HG02884 (cell line): ENCODE data around the gene WDR93.

Experiments
- ATAC-seq: cut with Tn5 transposase; IDR thresholded peaks from one replicate; pipeline ENCODE4 v1.9.1; 2021; ENCODE audit warnings: mild to moderate bottlenecking, moderate library complexity; ENCODE audit not compliant: unreplicated experiment

Gene WDR93

DNA sequence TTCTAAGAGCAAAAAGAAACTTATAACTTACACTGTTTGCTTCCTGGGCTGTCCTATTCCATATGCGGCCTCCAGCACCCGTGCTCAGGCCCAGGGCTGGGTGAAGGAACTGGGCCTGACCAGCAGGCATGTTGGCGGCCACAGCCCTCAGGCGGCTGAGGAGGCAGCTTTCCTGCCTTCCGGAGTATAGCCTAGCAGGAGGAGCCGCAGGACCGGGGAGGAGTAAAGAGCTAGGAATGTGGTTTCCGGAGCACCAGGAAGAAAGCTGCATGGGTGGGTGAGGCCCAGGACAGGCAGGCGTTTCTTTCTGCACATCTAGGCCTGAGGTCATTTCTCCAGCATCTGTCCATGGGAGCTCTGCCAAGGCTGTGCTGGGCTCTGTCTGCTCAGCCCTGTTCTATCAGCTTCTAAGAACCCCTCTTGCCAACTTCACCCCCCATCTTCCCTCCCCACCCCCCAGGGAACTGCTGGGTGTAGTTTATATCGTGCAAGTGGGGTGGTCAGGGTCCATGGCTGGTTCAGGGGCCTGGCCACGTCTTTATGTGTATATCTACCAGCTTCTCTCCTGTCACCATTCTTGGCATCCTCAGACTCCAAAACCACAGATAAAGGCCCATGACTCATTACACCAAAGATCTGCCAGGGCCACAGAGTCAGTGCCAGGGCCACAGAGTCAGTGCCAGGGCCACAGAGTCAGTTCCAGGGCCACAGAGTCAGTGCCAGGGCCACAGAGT lies 27.6 kb upstream of the WDR93 start:
- no peak for ATAC-seq

GRCh38 chr15:89664441-89665350 lies 25.9 kb upstream of the WDR93 start:
- no peak for ATAC-seq

DNA sequence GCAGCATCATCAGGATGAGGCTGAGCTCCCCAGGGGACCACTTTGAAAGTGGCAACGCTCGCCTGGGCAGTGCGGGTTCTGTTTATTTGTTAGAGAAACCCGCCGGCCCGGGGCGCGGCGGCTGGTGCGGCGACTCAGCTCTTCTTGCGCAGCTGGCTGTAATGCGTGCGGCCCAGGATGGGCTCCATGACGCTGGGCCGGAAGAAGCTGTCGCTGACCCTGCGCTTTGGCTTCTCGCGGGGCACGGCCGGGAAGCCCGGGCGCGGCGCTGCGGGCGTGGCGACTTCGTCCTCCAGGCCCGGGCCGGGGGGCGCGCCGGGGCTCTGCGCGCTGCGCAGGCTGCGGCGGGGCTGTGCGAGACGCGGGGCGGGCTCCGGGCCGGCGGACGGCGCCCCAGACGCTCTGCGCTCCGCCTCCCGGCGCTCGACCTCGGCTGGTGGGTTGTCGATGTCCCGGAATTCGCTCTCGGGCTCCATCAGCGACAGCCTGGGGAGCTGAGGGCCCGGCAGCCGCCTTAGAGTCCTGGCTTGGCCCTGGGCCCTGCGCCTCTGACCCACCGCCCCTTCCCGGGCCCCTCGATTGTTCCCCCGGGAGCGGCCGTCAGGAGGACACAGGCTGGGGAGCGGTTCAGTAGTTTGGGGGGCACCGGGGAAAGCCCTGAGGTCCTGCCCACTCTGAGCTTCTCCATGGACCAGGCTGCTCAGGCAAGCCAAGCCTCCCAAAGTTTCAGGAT lies 25.0 kb upstream of the WDR93 start:
- ATAC-seq: no peak

- ATAC-seq: no peak
Measured at GRCh38 chr15:89666184-89666857, 24.3 kb upstream of the WDR93 start.

- ATAC-seq: no peak
Measured at GRCh38 chr15:89666858-89667705, 23.5 kb upstream of the WDR93 start.

DNA sequence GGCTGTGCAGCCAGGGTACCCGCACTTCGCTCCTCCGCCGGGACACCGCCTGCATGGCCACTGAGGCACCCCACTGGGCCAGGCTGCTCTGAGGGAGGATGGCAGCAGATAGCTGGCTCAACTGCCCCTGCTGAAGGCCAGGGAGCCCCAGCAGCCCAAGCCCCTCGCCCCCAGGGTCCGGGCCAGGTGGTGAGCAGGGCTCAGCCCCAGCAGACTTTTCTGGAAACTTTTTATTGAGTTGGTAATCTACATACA lies 23.0 kb upstream of the WDR93 start:
- no peak for ATAC-seq

DNA sequence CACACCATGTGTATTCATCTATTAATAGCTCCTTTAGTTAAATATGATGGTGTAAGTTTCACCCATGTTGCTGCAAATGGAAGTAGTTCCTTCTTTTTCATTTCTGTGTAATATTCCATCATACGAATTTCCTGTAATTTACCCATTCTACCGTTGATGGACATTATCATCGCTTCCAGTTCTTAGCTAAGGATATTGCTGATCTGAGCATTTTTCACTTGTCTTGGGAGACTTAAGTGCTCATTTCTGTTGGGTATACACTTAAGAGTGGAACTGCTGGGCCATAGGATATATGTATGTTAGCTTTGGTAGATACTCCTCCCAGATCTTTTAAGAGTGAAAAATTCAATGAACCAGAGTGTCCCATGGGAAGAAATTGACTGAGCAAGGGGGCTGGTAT lies 22.4 kb upstream of the WDR93 start:
- ATAC-seq: no peak

- ATAC-seq: no peak
Measured at GRCh38 chr15:89669309-89669865, 21.2 kb upstream of the WDR93 start.

GRCh38 chr15:89669941-89670340 lies 20.7 kb upstream of the WDR93 start:
- ATAC-seq: no peak

DNA sequence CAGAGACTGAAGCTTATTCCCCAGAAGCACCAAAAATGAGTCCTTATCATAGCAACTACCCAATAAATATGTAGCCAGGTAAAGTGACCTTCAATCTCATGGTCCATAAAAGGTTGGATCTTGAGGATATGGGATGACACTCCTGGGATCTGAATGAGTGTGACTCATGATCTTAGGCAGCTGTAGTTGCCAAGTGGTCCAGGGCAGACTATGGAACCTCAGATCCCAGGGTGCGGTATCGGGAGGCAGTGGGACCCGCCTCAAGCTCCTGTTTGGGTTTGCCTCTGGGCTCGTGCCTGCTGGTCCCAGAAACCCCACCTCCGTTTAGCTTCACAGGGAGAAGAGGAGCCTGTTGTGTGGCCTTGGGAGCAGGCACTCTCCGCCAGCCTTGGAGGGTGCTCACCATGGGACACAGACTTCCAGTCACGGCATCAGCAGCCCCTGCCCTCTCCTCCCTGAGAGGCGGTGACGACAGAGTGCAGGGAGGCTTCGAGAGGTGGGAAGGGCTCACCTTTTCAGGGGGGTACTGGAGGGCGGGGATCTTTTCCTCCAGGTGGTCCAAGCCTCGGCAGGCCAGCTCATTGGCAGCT lies 19.5 kb upstream of the WDR93 start:
- ATAC-seq: no peak

DNA sequence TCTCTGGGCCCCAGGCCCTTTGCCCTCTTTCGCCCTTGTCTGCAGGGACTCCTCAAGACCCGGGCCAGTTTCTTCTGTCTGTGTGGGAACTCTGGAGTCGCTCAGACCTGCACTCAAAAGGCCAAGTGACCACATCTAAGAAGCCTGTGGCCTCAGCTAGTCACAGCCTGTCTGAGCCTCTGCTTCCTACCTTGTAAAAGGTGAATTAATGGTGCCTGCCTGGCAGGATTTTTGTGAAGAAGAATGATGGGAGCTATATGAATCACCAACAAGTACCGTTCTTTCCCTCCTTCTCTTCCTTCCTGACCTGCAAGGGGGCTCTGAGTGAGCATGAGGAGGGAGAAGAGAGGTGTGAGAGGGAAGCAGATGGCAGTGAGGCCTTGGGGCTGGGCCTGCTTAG lies 18.9 kb upstream of the WDR93 start:
- ATAC-seq: no peak

DNA sequence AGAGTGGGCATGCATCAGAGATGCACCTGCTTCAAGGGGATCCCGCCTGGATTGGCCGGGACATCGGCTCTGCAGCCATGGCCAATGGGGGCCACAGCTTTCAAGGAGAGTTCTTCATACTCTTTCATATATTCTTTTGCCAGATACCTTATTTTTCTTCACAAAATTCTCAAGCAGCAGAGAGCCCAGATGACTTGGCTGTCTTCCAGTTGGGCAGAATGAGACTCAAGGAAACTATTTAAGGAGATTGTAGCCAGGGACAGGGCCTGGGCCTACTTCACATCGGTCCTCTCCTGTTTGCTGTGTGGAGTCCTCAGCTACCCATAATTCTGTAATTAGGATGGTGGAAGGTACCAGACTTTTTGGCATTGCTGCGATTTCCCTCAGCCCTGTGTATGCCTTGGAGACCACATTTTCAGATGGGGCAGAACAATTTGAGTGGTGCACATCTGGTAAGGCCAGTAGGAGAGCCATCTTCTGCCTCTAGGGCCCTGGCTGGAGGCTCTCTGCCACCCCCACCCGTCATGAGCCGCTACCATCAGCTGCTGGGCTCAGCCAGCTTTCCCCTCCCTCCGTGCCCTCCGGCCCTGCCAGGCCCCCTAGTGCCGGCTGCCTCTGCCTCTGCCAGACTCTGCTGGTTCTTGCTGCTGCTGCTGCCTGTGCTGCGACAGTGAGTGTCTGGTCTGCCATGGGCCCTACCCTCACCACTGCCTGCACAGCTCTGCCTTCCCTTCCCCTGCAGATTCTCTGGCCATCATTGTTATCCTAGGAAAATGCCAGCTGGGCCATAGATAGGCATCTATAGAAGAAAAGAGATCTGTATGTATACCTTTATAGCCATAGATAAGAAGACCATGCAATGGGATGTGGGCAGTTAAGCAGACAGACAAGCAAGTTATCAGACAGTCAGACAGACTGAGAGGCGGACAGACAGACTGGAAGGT lies 18.1 kb upstream of the WDR93 start:
- no peak for ATAC-seq

GRCh38 chr15:89673165-89673512 lies 17.5 kb upstream of the WDR93 start:
- no peak for ATAC-seq

GRCh38 chr15:89674526-89674925 lies 16.1 kb upstream of the WDR93 start:
- no peak for ATAC-seq

- no peak for ATAC-seq
Measured at GRCh38 chr15:89675606-89676005, 15.0 kb upstream of the WDR93 start.

GRCh38 chr15:89677381-89677780 lies 13.2 kb upstream of the WDR93 start:
- no peak for ATAC-seq

GRCh38 chr15:89679212-89679611 lies 11.4 kb upstream of the WDR93 start, which contains the start of gene PLIN1:
Gene PLIN1 (minus strand): TSS chr15:89679367. CDS start chr15:89677489, 1,878 bp downstream.
- no peak for ATAC-seq

- ATAC-seq: no peak
Measured at GRCh38 chr15:89680282-89680873, 10.2 kb upstream of the WDR93 start.
